Activated CD8-positive, alpha-beta T cell treated with anti-CD3 and anti-CD28 coated beads, Interleukin-2, amount 10 ng/mL, durations not matched to agents 7 days and 5 days (primary cell): ENCODE measurements around the gene BCAT1. TPM values are rescaled to one million over a fixed set of nuclear protein-coding genes. Genes with fewer than 3 reads are reported as not detected.
A peak's percentile ranks its signal among the peaks of the same experiment; 100 is the strongest.

Experiments used
- ATAC-seq: fragments of 150-1000 bp; cut with Tn5 transposase; one replicate; pipeline ENCODE4 v1.10.0; 2021; ENCODE audit warnings: moderate library complexity
- CTCF ChIA-PET: fragments of 350-600 bp; sonication (Branson Sonifier 250); formaldehyde crosslinking; loops from one replicate; lab custom pipeline; 2021; ENCODE audit warnings: antibody characterized with exemption; lab: Charles Lee
- POLR2A ChIA-PET: fragments of 350-600 bp; sonication (Branson Sonifier 250); formaldehyde crosslinking; loops from one replicate; lab custom pipeline; 2021; ENCODE audit warnings: antibody characterized with exemption; lab: Charles Lee
- DNase-seq: peaks from one replicate; pipeline ENCODE4 v3.0.0-alpha.2; 2020
- H3K27ac Mint-ChIP-seq: one replicate; pipeline ENCODE4 v1.8.0; 2021; ENCODE audit warnings: mild to moderate bottlenecking, mixed read lengths
- H3K27me3 Mint-ChIP-seq: one replicate; pipeline ENCODE4 v1.8.0; 2021; ENCODE audit warnings: low read depth, mixed read lengths
- H3K36me3 Mint-ChIP-seq: one replicate; pipeline ENCODE4 v1.8.0; 2021; ENCODE audit warnings: low read depth, mixed read lengths
- H3K4me1 Mint-ChIP-seq: one replicate; pipeline ENCODE4 v1.8.0; 2021; ENCODE audit warnings: low read depth, mixed read lengths
- H3K4me3 Mint-ChIP-seq: one replicate; pipeline ENCODE4 v1.8.0; 2021; ENCODE audit warnings: mild to moderate bottlenecking, mixed read lengths
- H3K9me3 Mint-ChIP-seq: one replicate; pipeline ENCODE4 v1.8.0; 2022; ENCODE audit warnings: mixed read lengths; ENCODE audit not compliant: insufficient read depth
- total RNA-seq, 2 experiments: library from RNA; stranded (reverse); gene quantifications; one replicate each; pipeline ENCODE4 v1.2.3, GENCODE V29; 2021

Gene BCAT1, protein sequence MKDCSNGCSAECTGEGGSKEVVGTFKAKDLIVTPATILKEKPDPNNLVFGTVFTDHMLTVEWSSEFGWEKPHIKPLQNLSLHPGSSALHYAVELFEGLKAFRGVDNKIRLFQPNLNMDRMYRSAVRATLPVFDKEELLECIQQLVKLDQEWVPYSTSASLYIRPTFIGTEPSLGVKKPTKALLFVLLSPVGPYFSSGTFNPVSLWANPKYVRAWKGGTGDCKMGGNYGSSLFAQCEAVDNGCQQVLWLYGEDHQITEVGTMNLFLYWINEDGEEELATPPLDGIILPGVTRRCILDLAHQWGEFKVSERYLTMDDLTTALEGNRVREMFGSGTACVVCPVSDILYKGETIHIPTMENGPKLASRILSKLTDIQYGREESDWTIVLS
- 10 to 100 TPM; 19.7 to 24.1 TPM for total RNA-seq

DNA sequence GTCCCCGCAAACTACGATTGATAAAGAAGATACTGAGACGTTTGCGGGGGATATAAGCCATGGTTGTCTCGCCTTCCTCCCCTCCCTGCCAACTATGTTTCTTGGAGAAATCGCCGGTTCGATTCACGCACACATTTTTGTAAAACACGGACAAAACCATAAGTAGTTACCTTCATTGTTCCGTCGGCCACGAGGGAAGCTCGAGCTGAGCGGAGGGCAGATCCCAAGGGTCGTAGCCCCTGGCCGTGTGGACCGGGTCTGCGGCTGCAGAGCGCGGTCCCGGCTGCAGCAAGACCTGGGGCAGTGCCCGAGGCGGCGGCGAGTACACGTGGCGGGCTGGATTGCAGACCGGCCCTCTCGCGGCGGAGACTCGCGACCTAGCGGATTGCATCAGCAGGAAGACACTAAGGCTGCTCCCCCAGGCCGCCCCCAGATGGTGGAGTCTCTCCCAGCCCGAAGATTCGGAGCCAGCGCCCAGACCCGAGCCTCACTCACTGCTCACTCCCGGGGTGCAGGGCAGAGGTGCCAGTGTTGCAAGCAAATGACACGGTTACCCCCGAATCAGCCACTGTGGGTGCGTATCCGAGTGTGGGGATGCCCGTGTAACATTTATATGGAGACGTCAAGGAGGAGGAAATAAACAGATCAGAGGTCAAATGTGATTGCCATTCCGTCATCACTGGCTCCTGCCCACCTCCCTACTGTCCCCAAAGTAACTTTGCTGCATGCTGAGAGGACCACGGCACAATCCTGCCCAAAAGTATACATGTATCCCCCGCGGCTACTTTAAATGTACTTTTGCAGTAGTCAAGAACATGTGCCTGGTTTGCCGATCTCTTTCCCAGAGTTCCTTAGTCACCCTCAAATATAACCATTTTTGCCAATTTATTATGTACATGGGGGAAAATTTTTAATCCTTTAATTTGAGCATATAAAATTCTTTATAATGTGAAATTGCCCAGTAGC is at the start of gene BCAT1:
Gene BCAT1 (minus strand): TSS at position 345 of the 966 bp plus-strand sequence. CDS start 169 bp downstream, at position 176.
- H3K27me3 Mint-ChIP-seq: peaks cover 9% of the 10 kb centered on the region
- H3K4me3 Mint-ChIP-seq: peak within 1 kb of the TSS; percentile 86
- DNase-seq: peak; percentile 69
- ATAC-seq: peak; percentile 89
- peak within 1 kb of the TSS; percentile 82 for H3K27ac Mint-ChIP-seq
- CTCF ChIA-PET: interaction anchor here (0.8 to 2.0 kb wide), 5 partner anchors 8 to 206 kb away, joined by 3 to 7 read pairs (median 3); no protein-coding TSS in a partner anchor
- POLR2A ChIA-PET: interaction anchor here (2.1 kb wide), 1 partner anchor 103 kb away, joined by 8 read pairs; a partner anchor contains a TSS
- no peaks in the 10 kb centered on the region for H3K9me3 Mint-ChIP-seq
- peaks cover 30% of the 10 kb centered on the region for H3K4me1 Mint-ChIP-seq
- peaks cover 11% of the 10 kb centered on the region for H3K36me3 Mint-ChIP-seq

DNA sequence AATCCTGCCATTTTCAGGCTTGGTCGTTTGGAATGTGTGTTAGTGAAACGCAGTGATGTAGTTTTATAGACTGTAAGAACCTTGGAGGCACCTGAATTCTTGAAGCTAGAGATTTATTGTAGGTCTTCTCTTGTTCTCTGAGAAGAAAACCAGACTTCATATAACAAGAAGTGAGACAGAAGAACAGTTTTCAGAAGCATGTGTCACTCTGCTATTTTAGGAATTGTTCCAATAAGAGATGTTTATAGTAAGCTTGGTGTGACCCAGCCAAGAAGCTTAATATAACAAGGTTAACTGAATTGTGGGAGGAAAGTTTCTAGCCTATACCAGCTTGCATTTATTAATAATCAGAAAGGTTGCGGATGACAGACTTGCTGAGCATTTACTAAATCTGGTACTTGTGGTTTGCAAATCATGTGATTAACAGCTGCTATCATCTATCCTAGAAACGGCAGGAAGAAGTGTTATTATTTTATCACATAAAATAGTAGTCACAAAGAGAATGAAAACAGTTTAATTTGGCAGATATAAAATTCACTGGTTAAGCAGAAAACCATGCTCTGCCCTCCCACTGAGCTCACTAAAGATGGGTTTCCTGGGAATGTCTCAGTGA is 49.2 kb upstream of the BCAT1 start:
- no peaks in the 10 kb centered on the region for H3K9me3 Mint-ChIP-seq
- no peak overlapping the region for H3K27ac Mint-ChIP-seq
- no peak for DNase-seq
- ChIA-PET CTCF (interaction anchor here (0.9 to 4.1 kb wide), 6 partner anchors 54 to 390 kb away, joined by 3 to 14 read pairs (median 3); a partner anchor contains a TSS), POLR2A (interaction anchor here (0.7 kb wide), 1 partner anchor 53 kb away, joined by 3 read pairs; no protein-coding TSS in a partner anchor)
- peaks cover 7% of the 10 kb centered on the region for H3K27me3 Mint-ChIP-seq
- H3K4me1 Mint-ChIP-seq: peaks cover 4% of the 10 kb centered on the region
- H3K36me3 Mint-ChIP-seq: no peaks in the 10 kb centered on the region
- ATAC-seq: no peak
- H3K4me3 Mint-ChIP-seq: no peak overlapping the region

DNA sequence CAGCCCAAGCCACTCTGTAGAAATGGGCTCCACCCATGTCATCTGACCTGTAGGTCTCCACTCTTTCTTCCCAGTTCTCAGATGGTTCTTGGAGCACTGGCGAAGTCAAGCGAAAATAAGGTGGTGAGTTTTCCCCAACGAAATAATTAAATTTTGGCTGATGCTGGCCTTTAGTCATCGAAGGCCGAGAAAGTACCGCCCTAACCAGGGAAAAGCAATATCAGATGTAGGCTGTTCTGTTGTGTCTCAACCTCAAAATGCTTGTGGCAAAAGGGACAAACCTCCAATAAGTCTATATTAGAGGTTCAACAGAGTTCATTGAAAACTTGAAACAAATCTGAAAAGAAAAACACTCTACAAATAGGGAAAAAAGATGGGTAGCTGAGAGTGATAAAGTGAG is 48.6 kb upstream of the BCAT1 start:
- H3K4me3 Mint-ChIP-seq: no peak overlapping the region
- POLR2A ChIA-PET: no interaction called here

DNA sequence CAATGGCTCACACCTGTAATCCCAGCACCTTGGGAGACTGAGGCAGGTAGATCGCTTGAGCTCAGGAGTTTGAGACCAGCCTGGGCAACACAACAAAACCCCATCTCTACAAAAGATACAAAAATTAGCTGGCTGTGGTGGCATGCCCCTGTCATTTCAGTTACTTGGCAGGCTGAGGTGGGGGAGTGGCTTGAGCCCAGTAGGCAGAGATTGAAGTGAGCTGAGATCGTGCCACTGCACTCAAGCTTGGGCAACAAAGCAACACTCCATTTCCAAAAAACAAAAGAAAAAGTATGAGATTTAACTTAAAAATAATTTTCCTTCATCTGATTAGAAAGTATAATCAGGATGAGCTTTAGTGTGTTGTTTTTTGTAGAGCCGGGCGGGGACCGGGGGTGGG is 47.9 kb upstream of the BCAT1 start:
- Mint-ChIP-seq H3K9me3 (no peaks in the 10 kb centered on the region), H3K27ac (no peak overlapping the region), H3K27me3 (peaks cover 6% of the 10 kb centered on the region), H3K4me1 (peaks cover 4% of the 10 kb centered on the region), H3K36me3 (no peaks in the 10 kb centered on the region), H3K4me3 (no peak overlapping the region)
- ATAC-seq (no peak), DNase-seq (no peak)
- ChIA-PET CTCF (interaction anchor here (1.0 to 4.1 kb wide), 3 partner anchors 55 to 158 kb away, joined by 3 to 14 read pairs (median 5); a partner anchor contains a TSS), POLR2A (interaction anchor here (0.7 kb wide), 1 partner anchor 40 kb away, joined by 3 read pairs; no protein-coding TSS in a partner anchor)

More for the DNA sequence above, 48.6 kb upstream of the BCAT1 start:
- Mint-ChIP-seq H3K27ac (no peak overlapping the region), H3K27me3 (peaks cover 7% of the 10 kb centered on the region), H3K9me3 (no peaks in the 10 kb centered on the region), H3K36me3 (no peaks in the 10 kb centered on the region), H3K4me1 (peaks cover 4% of the 10 kb centered on the region)
- DNase-seq (no peak), ATAC-seq (no peak)
- CTCF ChIA-PET: interaction anchor here (0.9 to 4.1 kb wide), 6 partner anchors 55 to 390 kb away, joined by 3 to 14 read pairs (median 3); a partner anchor contains a TSS

DNA sequence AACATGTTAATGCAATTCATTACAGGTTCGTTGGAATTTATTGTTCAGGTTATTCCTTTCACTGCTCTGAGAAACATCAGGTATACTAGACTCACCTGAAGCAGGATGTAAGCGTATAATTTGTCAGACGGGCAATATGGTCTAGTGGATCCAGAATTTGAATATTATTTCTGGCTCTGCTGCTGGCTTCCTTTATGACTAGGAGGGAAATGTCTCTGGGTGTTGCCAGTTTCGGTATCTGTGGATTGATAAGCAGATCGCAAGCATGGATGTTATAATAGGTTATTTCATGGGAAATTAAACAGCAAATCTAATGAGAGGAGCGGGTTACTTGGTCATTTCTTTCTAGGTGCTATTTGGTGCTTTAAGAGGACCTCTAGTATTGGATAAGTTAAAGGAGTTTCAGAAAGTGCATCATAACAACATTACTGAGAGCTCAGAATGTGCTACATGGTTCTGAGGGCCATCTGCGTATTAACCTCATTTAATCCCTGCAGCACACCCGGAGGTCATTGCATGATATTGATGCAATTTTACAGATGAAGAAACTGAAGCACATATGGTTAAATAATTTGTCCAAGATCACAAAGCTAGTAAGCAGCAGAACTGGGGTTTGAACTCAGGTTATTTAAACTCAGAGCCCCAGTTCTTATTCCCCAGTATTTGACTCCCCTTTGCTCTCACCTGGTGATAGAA is 47.3 kb upstream of the BCAT1 start:
- no peaks in the 10 kb centered on the region for H3K9me3 Mint-ChIP-seq
- H3K4me1 Mint-ChIP-seq: peaks cover 4% of the 10 kb centered on the region
- ChIA-PET CTCF (interaction anchor here (1.0 to 4.1 kb wide), 2 partner anchors 56 to 135 kb away, joined by 3 to 14 read pairs; a partner anchor contains a TSS), POLR2A (interaction anchor here (0.7 kb wide), 1 partner anchor 41 kb away, joined by 3 read pairs; no protein-coding TSS in a partner anchor)
- no peak for ATAC-seq
- H3K27ac Mint-ChIP-seq: no peak overlapping the region
- peaks cover 6% of the 10 kb centered on the region for H3K27me3 Mint-ChIP-seq
- DNase-seq: no peak
- no peaks in the 10 kb centered on the region for H3K36me3 Mint-ChIP-seq
- no peak overlapping the region for H3K4me3 Mint-ChIP-seq

DNA sequence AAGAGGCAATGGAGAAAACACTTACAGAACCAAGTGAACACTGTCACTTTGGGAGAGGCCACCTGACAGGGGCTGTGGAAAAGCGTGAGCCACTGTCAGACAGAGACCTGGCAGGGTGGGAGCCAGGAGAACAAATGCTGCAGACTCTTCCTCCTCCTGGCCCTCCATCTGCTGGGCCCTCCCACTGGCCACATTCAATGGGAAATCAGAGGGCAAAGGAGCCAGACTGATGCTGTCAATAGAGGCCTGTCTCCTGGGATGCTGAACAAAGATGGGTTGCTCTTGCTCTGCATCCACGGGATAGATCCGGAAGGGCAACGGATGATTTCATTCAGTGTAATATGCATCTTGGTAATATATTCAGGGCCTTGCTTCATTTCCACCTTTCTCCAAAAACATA is 44.9 kb upstream of the BCAT1 start:
- Mint-ChIP-seq H3K9me3 (no peaks in the 10 kb centered on the region), H3K4me1 (peaks cover 4% of the 10 kb centered on the region), H3K36me3 (no peaks in the 10 kb centered on the region), H3K27ac (no peak overlapping the region), H3K27me3 (peaks cover 7% of the 10 kb centered on the region), H3K4me3 (no peak overlapping the region)
- ChIA-PET POLR2A (no interaction called here), CTCF (interaction anchor here (3.3 kb wide), 2 partner anchors 58 to 136 kb away, joined by 28 to 60 read pairs; a partner anchor contains a TSS)
- DNase-seq: no peak
- ATAC-seq: no peak

DNA sequence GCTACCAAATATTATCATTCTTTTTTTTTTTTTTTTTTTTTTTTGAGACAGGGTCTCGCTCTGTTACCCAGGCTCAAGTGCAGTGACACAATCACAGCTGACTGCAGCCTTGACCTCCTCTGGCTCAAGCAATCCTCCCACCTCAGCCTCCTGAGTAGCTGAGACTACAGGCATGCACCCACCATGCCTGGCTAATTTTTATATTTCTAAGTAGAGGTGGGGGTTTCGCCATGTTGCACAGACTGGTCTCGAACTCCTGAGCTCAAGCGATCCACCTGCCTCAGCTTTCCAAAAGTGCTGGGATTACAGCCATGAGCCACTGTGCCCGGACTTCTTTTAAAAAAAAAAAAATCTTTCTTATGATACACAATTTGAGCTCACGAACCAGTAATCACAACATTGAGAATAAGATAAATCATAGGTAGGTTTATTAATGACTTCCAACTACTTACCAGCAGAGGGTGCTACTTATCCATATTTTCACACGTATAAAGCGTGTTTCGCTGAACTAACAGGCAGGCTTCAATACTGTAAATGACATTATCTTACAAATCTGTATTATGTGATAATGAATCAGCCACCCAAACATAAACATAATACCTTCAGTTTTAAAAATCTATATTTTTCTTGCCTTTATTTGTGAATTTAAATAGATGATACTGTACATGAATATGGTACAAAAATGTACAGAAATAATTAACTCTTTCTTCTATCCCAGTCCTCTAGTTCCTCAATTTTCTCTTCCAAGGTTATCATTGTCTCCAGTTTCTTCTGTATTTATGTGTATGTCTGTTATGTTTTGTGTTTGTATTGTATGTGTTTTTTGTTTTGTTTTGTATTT is 42.5 kb upstream of the BCAT1 start:
- no peaks in the 10 kb centered on the region for H3K4me1 Mint-ChIP-seq
- H3K4me3 Mint-ChIP-seq: no peak overlapping the region
- H3K36me3 Mint-ChIP-seq: no peaks in the 10 kb centered on the region
- ATAC-seq: peak; percentile 78
- ChIA-PET POLR2A (interaction anchor here (0.6 to 0.7 kb wide), 3 partner anchors 45 to 138 kb away, joined by 3 read pairs; no protein-coding TSS in a partner anchor), CTCF (interaction anchor here (0.6 to 3.3 kb wide), 34 partner anchors 8 to 968 kb away, joined by 3 to 60 read pairs (median 4); a partner anchor contains a TSS)
- peak; percentile 35 for DNase-seq
- H3K27ac Mint-ChIP-seq: no peak overlapping the region
- H3K9me3 Mint-ChIP-seq: no peaks in the 10 kb centered on the region
- peaks cover 8% of the 10 kb centered on the region for H3K27me3 Mint-ChIP-seq

DNA sequence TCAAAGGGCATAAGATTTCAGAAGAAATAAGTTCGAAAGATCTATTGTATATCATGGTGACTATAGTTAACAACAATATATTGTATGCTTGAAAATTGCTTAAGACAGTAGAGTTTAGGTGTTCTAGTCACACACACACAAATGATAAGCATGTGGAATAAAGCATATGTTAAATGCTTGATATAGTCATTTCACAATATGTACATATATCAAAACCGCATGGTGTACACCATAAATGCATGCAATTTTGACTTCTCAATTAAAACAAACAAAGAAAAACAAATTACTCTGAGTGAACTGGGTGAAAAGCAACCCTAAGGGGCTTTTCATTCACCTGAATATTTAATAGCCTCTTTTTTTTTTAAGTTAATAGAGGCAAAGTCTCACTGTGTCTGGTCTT is 40.3 kb upstream of the BCAT1 start:
- peaks cover 8% of the 10 kb centered on the region for H3K27me3 Mint-ChIP-seq
- H3K9me3 Mint-ChIP-seq: no peaks in the 10 kb centered on the region
- ChIA-PET POLR2A (no interaction called here), CTCF (interaction anchor here (1.5 kb wide), 1 partner anchor 166 kb away, joined by 5 read pairs; no protein-coding TSS in a partner anchor)
- H3K4me3 Mint-ChIP-seq: no peak overlapping the region
- no peak overlapping the region for H3K27ac Mint-ChIP-seq
- DNase-seq: no peak
- H3K36me3 Mint-ChIP-seq: no peaks in the 10 kb centered on the region
- no peaks in the 10 kb centered on the region for H3K4me1 Mint-ChIP-seq
- ATAC-seq: no peak

DNA sequence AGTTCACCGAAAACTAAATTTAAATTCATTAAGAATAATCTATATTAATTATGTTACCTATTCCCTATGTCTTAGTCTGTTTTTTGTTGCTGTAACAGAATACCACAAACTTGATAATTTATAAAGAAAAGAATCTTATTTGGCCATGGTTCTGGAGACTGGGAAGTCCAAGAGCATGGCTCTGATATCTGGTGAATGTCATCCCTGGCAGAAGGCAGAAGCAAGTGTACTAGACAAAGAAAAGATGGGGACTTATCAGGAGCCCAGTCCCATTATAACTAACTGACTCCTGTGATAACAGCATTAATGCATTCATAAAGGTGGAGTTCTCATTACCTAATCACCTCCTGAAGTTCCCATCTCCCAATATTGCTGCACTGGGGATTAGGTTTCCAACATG is 33.3 kb upstream of the BCAT1 start:
- no peak for DNase-seq
- ChIA-PET CTCF (interaction anchor here (1.0 kb wide), 1 partner anchor 10 kb away, joined by 4 read pairs; no protein-coding TSS in a partner anchor), POLR2A (no interaction called here)
- Mint-ChIP-seq H3K36me3 (no peaks in the 10 kb centered on the region), H3K9me3 (no peaks in the 10 kb centered on the region), H3K27me3 (no peaks in the 10 kb centered on the region), H3K27ac (no peak overlapping the region), H3K4me3 (no peak overlapping the region), H3K4me1 (no peaks in the 10 kb centered on the region)
- ATAC-seq: no peak
